HepG2 (cell line): ENCODE measurements around the gene C2orf15. TPM values are rescaled to one million over a fixed set of nuclear protein-coding genes. Genes with fewer than 3 reads are reported as not detected.

Experiments used
- ATAC-seq: fragments of 200-7000 bp; cut with Tn5 transposase; 3 replicates; pipeline ENCODE4 v1.9.1; 2020; ENCODE audit warnings: mild to moderate bottlenecking, moderate library complexity
- BruUV-seq: library from RNA; stranded (reverse); fragments of 400-500 nt; replicated peaks from 2 replicates; lab custom pipeline; 2021; lab: Mats Ljungman, UMichigan
- CTCF ChIA-PET: fragments of 300-600 bp; formaldehyde crosslinking; extraction: SDS; loops from one replicate; lab custom pipeline; 2021; ENCODE audit warnings: low total read pairs, inconsistent platforms, low intra/inter-chr PET ratio; lab: Yijun Ruan, JAX
- POLR2A ChIA-PET: fragments of 350-600 bp; sonication (Branson Sonifier 250); formaldehyde crosslinking; loops from one replicate; lab custom pipeline; 2020; ENCODE audit warnings: antibody characterized with exemption, inconsistent platforms; lab: Yijun Ruan, JAX
- DNase-seq: peaks from one replicate; pipeline ENCODE4 v3.0.0-alpha.2; 2015; ENCODE audit warnings: low spot score
- FAIRE-seq: peaks from 3 replicates; lab custom pipeline; 2011; peaks lifted over from hg19 to GRCh38; lab: Jason Lieb, UNC
- H2AFZ ChIP-seq: one replicate; pipeline ENCODE4 v1.6.1; 2011; ENCODE audit warnings: low read length, inconsistent platforms
- H3K27ac ChIP-seq: fragments of 300-600 bp; 3 replicates; pipeline ENCODE4 v1.8.0; 2011; ENCODE audit warnings: mixed run types, mild to moderate bottlenecking, mixed read lengths, low read length, inconsistent platforms; ENCODE audit not compliant: insufficient read depth; ENCODE audit errors: extremely low read length
- H3K27me3 ChIP-seq, 2 experiments: fragments of 200-600 bp in 1 of 2; 2 replicates in 1 of 2; 3 replicates in 1 of 2; pipeline versions ENCODE4 v1.6.0 to v1.8.0; 2011; ENCODE audit warnings: low read length in 2 of 2, mild to moderate bottlenecking in 2 of 2, moderate library complexity in 2 of 2, inconsistent platforms in 1 of 2; ENCODE audit not compliant: insufficient read depth in 2 of 2, control insufficient read depth in 1 of 2
- H3K36me3 ChIP-seq, 2 experiments: fragments of 200-600 bp in 1 of 2; replicated peaks in 1 of 2; 2 replicates in 1 of 2; 3 replicates in 1 of 2; pipeline versions ENCODE4 v1.5.1 to v1.8.0; 2011; ENCODE audit warnings: low read length in 2 of 2, inconsistent platforms in 1 of 2; ENCODE audit not compliant: insufficient read depth in 2 of 2, control insufficient read depth in 1 of 2
- H3K4me1 ChIP-seq: 2 replicates; pipeline ENCODE4 v1.5.1; 2012; ENCODE audit warnings: low read length, inconsistent platforms; ENCODE audit not compliant: insufficient read depth
- H3K4me2 ChIP-seq: 2 replicates; pipeline ENCODE4 v1.6.0; 2011; ENCODE audit warnings: low read depth, low read length, inconsistent platforms
- H3K4me3 ChIP-seq, 3 experiments: fragments of 200-600 bp in 1 of 3; sonication (generic), shearing (Covaris generic) in 1 of 3; replicated peaks in 1 of 3; 2 replicates each; pipeline ENCODE4 v1.5.1; 2011 to 2016; ENCODE audit warnings: low read length in 3 of 3, inconsistent platforms in 2 of 3, low read depth in 2 of 3, mild to moderate bottlenecking in 2 of 3, control low read depth in 1 of 3, mixed read lengths in 1 of 3; ENCODE audit not compliant: insufficient read depth in 1 of 3
- H3K79me2 ChIP-seq: one replicate; pipeline ENCODE4 v1.6.1; 2011; ENCODE audit warnings: low read length, inconsistent platforms; ENCODE audit not compliant: insufficient read depth
- H3K9ac ChIP-seq: 2 replicates; pipeline ENCODE4 v1.6.0; 2011; ENCODE audit warnings: mild to moderate bottlenecking, low read depth, low read length, inconsistent platforms; ENCODE audit not compliant: insufficient read depth
- H3K9me3 ChIP-seq: 2 replicates; pipeline ENCODE4 v1.5.1; 2012; ENCODE audit warnings: mild to moderate bottlenecking, low read length
- H4K20me1 ChIP-seq: 2 replicates; pipeline ENCODE4 v1.6.0; 2011; ENCODE audit warnings: inconsistent platforms, mild to moderate bottlenecking, low read length, moderate library complexity; ENCODE audit not compliant: insufficient read depth
- ESRRA ChIP-seq: sonication (generic); formaldehyde crosslinking; IDR thresholded peaks from 2 replicates; pipeline ENCODE4 v1.5.1; 2020; ENCODE audit warnings: mild to moderate bottlenecking, low read depth, missing genetic modification reagents
- FOSL2 ChIP-seq: sonication (generic); formaldehyde crosslinking; IDR thresholded peaks from 2 replicates; pipeline ENCODE4 v1.4.0; 2020; ENCODE audit warnings: missing genetic modification reagents
- NONO ChIP-seq, 2 experiments: fragments of 450-650 bp in 1 of 2; sonication (generic) in 1 of 2; formaldehyde crosslinking in 1 of 2; IDR thresholded peaks in 1 of 2; conservative IDR thresholded peaks in 1 of 2; 2 replicates each; pipeline versions ENCODE4 v1.6.1 to v1.8.0; 2017 to 2022; ENCODE audit warnings: mild to moderate bottlenecking in 1 of 2, missing genetic modification reagents in 1 of 2, moderate library complexity in 1 of 2
- SPEN ChIP-seq: sonication (generic); formaldehyde crosslinking; IDR thresholded peaks from 2 replicates; pipeline ENCODE4 v1.5.1; 2020; ENCODE audit warnings: low read depth, mild to moderate bottlenecking, missing genetic modification reagents
- TCF7 ChIP-seq: sonication (generic); IDR thresholded peaks from 2 replicates; pipeline ENCODE4 v1.6.1; 2016; ENCODE audit warnings: antibody characterized with exemption, low read depth
- TRIM24 ChIP-seq: sonication (generic); formaldehyde crosslinking; IDR thresholded peaks from 2 replicates; pipeline ENCODE4 v1.8.0; 2022; ENCODE audit warnings: mild to moderate bottlenecking, missing genetic modification reagents
- WIZ ChIP-seq: sonication (generic); formaldehyde crosslinking; IDR thresholded peaks from 2 replicates; pipeline ENCODE4 v1.5.1; 2020; ENCODE audit warnings: mild to moderate bottlenecking, missing genetic modification reagents
- ZIK1 ChIP-seq: sonication (generic); formaldehyde crosslinking; IDR thresholded peaks from 2 replicates; pipeline ENCODE4 v1.5.0; 2020; ENCODE audit warnings: mild to moderate bottlenecking, low read depth, missing genetic modification reagents, borderline replicate concordance
- WGBS: methylation state at CpG from one replicate; pipeline ENCODE4 v1.1.6; 2017; ENCODE audit warnings: low lambda C conversion rate; 5-methylcytosine and 5-hydroxymethylcytosine counted together
- in situ Hi-C: cut with HindIII; loops from 2 replicates; pipeline ENCODE4 v1.10.0; 2017; ENCODE audit warnings: low pct_unique_long_range_greater_than_20kb; ENCODE audit not compliant: extremely low pct_ligation_motif_present
- intact Hi-C: fragments of 100-400 bp; cut with micrococcal nuclease; formaldehyde crosslinking; loops from one replicate; pipeline ENCODE4 v1.10.0; 2022; ENCODE audit not compliant: unreplicated experiment
- polyA plus RNA-seq, 8 experiments: library from polyadenylated mRNA; depleted of rRNA in 3 of 8; stranded (reverse) in 7 of 8; unstranded in 1 of 8; fragments of >200 nt; fragmentation: Illumina TruSeq in 4 of 8; extraction: Trizol in 4 of 8; gene quantifications; 2 replicates each; pipeline versions ENCODE4 v1.2.1 to v1.2.3, GENCODE V29; 2011 to 2016; ENCODE audit warnings: low read depth in 4 of 8, missing spikeins in 1 of 8, mixed read lengths in 1 of 8; ENCODE audit not compliant: insufficient read depth in 1 of 8
- total RNA-seq, 5 experiments: library from RNA; depleted of rRNA; stranded (reverse); fragments of >200 nt; fragmentation: Illumina TruSeq; extraction: Trizol; gene quantifications; 2 replicates each; pipeline ENCODE4 v1.2.3, GENCODE V29; 2016; ENCODE audit warnings: low read depth in 1 of 5
- TF ChIP-seq, protein P1 (sequence below): sonication (generic); formaldehyde crosslinking; IDR thresholded peaks from 2 replicates; pipeline ENCODE4 v1.4.0; 2020; ENCODE audit warnings: low read depth, missing genetic modification reagents
- TF ChIP-seq, protein P2 (sequence below): IDR thresholded peaks from 2 replicates; pipeline ENCODE4 v1.6.1; 2016
- TF ChIP-seq, protein P3 (sequence below): sonication (generic); formaldehyde crosslinking; IDR thresholded peaks from 2 replicates; pipeline ENCODE4 v1.8.1; 2022; ENCODE audit warnings: mild to moderate bottlenecking, missing genetic modification reagents
- TF ChIP-seq, protein P4 (sequence below): sonication (generic); formaldehyde crosslinking; IDR thresholded peaks from 2 replicates; pipeline ENCODE4 v1.5.0; 2020; ENCODE audit warnings: missing genetic modification reagents
- TF ChIP-seq, protein P5 (sequence below): sonication (generic); formaldehyde crosslinking; conservative IDR thresholded peaks from 2 replicates; pipeline ENCODE4 v1.4.0; 2020; ENCODE audit warnings: mild to moderate bottlenecking, missing genetic modification reagents, moderate library complexity

C2orf15 gene
- total and polyA plus RNA-seq, 2 of the 13 experiments (the other 11 are each of a cell fraction or from before 2014, with no cell fraction given) = 5.5 to 8.3 TPM

DNA sequence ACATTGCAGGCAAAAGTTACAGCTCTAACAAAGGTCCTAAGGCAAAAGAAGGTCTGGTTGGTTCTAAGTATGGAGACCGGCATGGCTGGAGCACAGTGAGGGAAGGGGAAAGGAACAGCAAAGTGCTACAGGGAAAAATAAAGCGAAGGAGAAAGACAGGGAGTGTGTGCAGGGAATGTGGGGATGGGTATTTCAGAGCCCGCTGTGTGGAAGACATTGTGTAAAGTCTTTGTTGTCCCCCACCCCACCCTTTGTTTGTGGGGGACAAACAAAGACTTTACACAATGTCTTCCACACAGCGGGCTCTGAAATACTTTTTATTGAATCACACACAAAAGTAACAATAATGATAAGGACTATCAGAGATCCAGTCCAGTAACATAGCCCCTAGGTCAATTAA is 28.9 kb upstream of the C2orf15 start:
- DNase-seq = no peak
- intact Hi-C loops = no loop called here
- Histone ChIP-seq H3K79me2 (no peaks in the 10 kb centered on the region), H2AFZ (peak overlapping the region; percentile 55), H4K20me1 (no peaks in the 10 kb centered on the region), H3K9ac (no peak overlapping the region), H3K27ac (no peak overlapping the region), H3K36me3 (no peaks in the 10 kb centered on the region), H3K4me1 (peaks cover 9% of the 10 kb centered on the region), H3K4me3 (no peak overlapping the region; a peak in 1 of 6 replicates), H3K9me3 (no peaks in the 10 kb centered on the region), H3K4me2 (peak overlapping the region; percentile 58), H3K27me3 (no peaks in the 10 kb centered on the region)
- in situ Hi-C loops = no loop called here
- FAIRE-seq = no peak
- BruUV-seq = no TSS peak
- POLR2A ChIA-PET = no interaction called here
- WGBS = 71% methylated on average over 4 of the region's 4 CpGs
- ATAC-seq = peak; percentile 47; the same call in 2 of the 3 replicates
- CTCF ChIA-PET = no interaction called here
- TF ChIP-seq, protein P1, sequence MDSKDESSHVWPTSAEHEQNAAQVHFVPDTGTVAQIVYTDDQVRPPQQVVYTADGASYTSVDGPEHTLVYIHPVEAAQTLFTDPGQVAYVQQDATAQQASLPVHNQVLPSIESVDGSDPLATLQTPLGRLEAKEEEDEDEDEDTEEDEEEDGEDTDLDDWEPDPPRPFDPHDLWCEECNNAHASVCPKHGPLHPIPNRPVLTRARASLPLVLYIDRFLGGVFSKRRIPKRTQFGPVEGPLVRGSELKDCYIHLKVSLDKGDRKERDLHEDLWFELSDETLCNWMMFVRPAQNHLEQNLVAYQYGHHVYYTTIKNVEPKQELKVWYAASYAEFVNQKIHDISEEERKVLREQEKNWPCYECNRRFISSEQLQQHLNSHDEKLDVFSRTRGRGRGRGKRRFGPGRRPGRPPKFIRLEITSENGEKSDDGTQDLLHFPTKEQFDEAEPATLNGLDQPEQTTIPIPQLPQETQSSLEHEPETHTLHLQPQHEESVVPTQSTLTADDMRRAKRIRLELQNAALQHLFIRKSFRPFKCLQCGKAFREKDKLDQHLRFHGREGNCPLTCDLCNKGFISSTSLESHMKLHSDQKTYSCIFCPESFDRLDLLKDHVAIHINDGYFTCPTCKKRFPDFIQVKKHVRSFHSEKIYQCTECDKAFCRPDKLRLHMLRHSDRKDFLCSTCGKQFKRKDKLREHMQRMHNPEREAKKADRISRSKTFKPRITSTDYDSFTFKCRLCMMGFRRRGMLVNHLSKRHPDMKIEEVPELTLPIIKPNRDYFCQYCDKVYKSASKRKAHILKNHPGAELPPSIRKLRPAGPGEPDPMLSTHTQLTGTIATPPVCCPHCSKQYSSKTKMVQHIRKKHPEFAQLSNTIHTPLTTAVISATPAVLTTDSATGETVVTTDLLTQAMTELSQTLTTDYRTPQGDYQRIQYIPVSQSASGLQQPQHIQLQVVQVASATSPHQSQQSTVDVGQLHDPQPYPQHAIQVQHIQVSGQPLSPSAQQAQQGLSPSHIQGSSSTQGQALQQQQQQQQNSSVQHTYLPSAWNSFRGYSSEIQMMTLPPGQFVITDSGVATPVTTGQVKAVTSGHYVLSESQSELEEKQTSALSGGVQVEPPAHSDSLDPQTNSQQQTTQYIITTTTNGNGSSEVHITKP (CRISPR knock-in tag) = no peak
- TF ChIP-seq FOSL2 (CRISPR knock-in tag) (no peak), ESRRA (CRISPR knock-in tag) (no peak), NONO (IDR thresholded peaks at IDR 0.05) (no peak), NONO (CRISPR knock-in tag; conservative IDR thresholded peaks at IDR 0.05) (no peak), TCF7 (no peak), WIZ (CRISPR knock-in tag) (no peak), ZIK1 (CRISPR knock-in tag) (no peak), TRIM24 (CRISPR knock-in tag) (no peak), SPEN (CRISPR knock-in tag) (no peak)
- TF ChIP-seq, protein P2, sequence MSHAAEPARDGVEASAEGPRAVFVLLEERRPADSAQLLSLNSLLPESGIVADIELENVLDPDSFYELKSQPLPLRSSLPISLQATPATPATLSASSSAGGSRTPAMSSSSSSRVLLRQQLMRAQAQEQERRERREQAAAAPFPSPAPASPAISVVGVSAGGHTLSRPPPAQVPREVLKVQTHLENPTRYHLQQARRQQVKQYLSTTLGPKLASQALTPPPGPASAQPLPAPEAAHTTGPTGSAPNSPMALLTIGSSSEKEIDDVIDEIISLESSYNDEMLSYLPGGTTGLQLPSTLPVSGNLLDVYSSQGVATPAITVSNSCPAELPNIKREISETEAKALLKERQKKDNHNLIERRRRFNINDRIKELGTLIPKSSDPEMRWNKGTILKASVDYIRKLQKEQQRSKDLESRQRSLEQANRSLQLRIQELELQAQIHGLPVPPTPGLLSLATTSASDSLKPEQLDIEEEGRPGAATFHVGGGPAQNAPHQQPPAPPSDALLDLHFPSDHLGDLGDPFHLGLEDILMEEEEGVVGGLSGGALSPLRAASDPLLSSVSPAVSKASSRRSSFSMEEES (CRISPR knock-in tag) = no peak
- TF ChIP-seq, protein P3, sequence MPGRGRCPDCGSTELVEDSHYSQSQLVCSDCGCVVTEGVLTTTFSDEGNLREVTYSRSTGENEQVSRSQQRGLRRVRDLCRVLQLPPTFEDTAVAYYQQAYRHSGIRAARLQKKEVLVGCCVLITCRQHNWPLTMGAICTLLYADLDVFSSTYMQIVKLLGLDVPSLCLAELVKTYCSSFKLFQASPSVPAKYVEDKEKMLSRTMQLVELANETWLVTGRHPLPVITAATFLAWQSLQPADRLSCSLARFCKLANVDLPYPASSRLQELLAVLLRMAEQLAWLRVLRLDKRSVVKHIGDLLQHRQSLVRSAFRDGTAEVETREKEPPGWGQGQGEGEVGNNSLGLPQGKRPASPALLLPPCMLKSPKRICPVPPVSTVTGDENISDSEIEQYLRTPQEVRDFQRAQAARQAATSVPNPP = no peak
- TF ChIP-seq, protein P4, sequence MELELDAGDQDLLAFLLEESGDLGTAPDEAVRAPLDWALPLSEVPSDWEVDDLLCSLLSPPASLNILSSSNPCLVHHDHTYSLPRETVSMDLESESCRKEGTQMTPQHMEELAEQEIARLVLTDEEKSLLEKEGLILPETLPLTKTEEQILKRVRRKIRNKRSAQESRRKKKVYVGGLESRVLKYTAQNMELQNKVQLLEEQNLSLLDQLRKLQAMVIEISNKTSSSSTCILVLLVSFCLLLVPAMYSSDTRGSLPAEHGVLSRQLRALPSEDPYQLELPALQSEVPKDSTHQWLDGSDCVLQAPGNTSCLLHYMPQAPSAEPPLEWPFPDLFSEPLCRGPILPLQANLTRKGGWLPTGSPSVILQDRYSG (CRISPR knock-in tag) = no peak
- TF ChIP-seq, protein P5, sequence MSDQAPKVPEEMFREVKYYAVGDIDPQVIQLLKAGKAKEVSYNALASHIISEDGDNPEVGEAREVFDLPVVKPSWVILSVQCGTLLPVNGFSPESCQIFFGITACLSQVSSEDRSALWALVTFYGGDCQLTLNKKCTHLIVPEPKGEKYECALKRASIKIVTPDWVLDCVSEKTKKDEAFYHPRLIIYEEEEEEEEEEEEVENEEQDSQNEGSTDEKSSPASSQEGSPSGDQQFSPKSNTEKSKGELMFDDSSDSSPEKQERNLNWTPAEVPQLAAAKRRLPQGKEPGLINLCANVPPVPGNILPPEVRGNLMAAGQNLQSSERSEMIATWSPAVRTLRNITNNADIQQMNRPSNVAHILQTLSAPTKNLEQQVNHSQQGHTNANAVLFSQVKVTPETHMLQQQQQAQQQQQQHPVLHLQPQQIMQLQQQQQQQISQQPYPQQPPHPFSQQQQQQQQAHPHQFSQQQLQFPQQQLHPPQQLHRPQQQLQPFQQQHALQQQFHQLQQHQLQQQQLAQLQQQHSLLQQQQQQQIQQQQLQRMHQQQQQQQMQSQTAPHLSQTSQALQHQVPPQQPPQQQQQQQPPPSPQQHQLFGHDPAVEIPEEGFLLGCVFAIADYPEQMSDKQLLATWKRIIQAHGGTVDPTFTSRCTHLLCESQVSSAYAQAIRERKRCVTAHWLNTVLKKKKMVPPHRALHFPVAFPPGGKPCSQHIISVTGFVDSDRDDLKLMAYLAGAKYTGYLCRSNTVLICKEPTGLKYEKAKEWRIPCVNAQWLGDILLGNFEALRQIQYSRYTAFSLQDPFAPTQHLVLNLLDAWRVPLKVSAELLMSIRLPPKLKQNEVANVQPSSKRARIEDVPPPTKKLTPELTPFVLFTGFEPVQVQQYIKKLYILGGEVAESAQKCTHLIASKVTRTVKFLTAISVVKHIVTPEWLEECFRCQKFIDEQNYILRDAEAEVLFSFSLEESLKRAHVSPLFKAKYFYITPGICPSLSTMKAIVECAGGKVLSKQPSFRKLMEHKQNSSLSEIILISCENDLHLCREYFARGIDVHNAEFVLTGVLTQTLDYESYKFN (CRISPR knock-in tag) = peak; percentile 31; the same call in 1 of the 2 replicates
